ENCODE data around the gene RELL2.

The RELL2 gene

GRCh38 chr5:141649056-141649688 is 12.4 kb downstream of the RELL2 start:
- DNase-seq (ENCODE audit: low read depth, low spot score) = no peak

- no peak for DNase-seq (ENCODE audit: low read depth, low spot score)
Measured at GRCh38 chr5:141649972-141650371, 13.2 kb downstream of the RELL2 start.

DNA sequence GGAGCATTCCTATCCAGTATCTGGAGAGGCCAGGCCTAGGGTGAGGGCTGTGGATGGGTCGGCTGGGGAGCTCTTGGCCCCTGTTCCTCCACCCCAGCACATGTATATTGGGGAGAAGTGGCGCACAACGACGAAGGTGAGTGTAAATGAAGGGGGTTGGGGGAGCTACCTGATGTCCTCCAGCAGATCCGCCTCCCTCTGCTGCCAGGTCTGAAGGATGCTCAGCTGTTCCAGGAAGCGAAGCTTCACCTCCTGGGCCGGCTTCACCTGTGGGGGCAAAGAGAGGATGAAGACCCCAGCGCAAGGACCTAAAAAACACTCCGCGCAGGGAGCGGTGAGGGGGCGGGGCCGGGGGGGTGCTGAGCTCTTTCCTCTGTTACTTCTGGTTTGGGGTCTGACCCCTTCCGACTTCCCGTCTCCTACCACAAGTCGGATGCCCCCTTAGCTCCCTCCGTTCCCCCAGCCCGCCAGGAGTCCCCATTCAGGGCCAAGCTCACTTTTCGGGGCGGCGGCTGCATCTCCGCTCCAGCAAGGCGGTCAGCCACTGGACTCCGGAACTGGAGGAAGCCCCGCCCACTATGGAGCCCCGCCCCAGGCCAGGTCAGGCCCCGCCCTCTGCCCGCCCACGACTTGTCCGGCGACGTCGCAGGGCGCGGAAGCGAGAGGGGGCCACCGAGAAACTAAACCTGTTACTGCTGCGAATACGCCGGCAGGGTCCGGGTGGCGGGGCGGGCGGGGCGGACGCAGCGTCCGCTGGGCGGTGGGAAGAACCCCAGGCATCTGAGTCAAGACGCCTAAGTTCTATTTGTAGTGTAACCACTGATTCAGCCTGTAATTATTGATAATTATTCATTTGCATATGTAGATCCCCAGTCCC is 14.3 kb downstream of the RELL2 start, which contains the start of gene FCHSD1:
Gene FCHSD1, minus strand, starts transcription at position 568 of the 877 bp plus-strand sequence. Its CDS starts 50 bp downstream, at position 518.
- DNase-seq (ENCODE audit: low read depth, low spot score) = peak; percentile 54

DNA sequence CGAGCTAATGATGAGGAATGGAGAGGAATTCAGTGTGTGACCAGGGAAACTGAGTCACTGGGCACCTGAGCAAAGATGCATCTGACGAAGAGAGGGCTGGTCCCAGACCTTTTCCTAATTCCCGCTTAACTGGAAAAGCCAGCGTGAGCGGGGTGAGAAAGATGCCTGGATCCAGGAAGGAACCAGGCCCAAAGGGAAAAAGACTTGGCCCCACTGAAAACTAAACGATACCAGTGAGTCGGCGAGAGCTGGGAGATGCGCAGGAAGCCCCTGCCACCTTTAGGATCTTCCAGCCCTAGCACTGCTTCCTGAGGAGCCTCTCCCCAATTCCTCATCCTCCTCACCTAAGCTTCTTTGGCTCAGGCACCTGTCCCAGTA is 14.9 kb downstream of the RELL2 start:
- no peak for DNase-seq (ENCODE audit: low read depth, low spot score)

DNA sequence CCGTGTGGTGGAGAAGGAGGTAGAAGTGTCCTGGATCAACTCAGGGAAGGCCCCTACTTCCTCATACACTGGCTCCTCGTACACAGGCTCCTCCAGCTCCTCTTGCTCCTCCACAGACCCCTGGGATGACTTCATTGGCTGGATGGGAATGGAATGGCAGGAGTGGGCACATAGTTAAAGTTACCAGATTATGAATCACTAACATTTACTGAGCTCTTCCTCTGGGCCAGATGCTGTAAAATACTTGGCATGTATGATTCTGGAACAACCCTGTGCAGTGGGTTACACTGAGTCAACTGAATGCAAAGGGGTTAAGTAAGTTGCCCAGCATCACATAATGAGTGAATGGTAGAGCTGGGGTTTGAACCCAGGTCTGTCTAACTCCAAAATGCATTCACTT is 17.5 kb downstream of the RELL2 start:
- DNase-seq (ENCODE audit: low read depth, low spot score) = no peak

DNA sequence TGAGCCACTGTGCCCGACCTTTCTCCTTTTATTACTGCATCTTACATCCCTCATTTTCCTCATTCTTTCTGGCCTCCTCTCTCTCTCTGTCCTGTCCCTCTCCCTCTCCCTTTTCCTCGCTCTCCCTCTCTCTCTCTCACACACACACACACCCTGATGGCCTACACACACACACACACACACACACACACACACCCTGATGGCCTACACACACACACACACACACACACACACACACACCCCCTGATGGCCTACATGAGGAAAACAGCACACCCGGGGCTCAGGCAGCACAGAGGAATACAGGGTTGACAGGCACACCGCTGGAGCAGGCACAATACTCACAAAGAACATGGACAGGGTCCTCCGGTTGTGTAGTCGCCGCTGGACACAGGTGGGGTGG is 18.2 kb downstream of the RELL2 start:
- no peak for DNase-seq (ENCODE audit: low read depth, low spot score)

DNA sequence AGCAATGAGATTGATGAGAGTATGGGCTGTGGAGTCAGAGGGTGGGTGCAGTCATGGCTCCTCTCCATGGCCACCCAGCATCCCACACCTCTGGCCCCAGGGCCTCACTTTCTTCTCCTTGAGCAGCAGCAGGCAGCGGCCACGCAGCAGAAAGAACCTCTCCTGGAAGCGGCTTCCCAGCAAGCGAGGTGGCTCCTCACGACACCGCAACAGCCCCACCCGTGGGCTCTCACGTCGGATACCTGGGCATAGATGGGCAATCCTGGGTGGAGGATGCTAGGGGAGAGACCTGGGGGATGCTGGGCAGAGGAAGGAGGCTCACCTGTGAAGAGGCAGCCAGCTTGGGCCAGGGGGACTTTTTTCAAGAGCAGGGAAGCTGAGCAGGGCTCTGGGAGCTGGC is 19.6 kb downstream of the RELL2 start:
- no peak for DNase-seq (ENCODE audit: low read depth, low spot score)

GRCh38 chr5:141657404-141657803 is 20.6 kb downstream of the RELL2 start:
- DNase-seq (ENCODE audit: low read depth, low spot score) = no peak

DNA sequence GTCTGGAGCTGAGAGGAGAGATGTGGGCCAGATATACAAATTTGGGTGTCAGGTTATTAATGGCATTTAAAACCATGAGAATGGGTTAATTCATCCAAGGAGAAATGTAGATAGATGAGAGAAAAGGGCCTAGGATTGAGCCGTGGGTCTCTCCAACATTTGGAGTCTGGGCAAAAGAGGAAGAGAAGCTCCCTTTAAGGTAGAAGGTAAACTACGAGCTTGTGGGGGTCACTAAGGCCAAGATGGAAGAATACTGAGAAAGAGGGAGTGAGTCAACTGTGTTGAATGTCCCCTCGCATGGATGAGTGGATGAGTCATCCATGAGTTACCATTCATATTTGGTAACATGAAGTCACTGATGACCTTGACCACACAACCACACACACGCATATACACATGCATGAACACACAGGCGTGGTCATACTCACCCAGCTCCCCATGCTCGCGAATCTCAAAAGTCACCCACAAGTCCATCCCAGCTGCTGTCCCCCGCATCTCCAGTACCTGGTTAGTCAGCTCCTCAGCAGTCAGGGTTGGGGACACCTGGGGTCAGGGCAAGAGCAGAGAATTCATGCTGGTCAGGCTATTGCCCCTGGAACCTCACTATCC is 21.2 kb downstream of the RELL2 start:
- DNase-seq (ENCODE audit: low read depth, low spot score) = no peak

DNA sequence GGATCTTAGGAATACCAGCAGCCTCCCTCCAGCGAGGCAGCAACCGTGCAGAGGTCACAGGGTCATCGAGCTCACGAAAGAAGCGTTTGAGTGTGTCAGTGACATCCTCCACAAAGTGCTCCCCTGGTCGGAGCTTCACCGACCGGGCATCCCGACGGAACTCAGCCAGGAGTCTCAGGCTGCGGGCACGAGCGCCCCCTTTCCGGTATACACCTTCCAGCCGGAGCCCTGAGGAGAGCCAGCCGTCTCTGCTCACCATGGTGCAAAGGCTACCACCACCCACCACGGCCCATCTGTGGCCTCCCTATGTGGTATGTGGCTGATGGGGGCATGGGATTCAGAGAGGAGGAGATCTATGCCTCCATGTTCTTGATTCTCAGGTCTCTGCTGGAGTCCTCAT is 25.2 kb downstream of the RELL2 start:
- DNase-seq (ENCODE audit: low read depth, low spot score) = no peak

DNA sequence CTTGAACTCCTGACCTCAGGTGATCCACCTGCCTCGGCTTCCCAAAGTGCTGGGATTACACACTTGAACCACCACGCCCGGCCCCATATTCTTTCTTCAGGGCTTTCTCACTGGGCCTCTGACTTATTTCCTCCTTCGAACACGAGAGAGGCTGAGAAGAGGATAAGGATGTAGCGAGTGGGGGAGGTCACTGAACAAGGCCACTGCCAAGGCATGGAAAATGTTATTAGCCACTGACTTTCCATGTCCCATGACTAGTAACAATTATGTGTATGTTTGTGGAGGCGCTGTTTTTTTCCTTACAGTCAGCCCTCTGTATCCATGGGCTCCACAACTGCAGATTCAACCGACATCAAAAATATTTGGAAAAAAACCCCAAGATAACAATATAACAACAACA is 26.7 kb downstream of the RELL2 start:
- no peak for DNase-seq (ENCODE audit: low read depth, low spot score)

DNA sequence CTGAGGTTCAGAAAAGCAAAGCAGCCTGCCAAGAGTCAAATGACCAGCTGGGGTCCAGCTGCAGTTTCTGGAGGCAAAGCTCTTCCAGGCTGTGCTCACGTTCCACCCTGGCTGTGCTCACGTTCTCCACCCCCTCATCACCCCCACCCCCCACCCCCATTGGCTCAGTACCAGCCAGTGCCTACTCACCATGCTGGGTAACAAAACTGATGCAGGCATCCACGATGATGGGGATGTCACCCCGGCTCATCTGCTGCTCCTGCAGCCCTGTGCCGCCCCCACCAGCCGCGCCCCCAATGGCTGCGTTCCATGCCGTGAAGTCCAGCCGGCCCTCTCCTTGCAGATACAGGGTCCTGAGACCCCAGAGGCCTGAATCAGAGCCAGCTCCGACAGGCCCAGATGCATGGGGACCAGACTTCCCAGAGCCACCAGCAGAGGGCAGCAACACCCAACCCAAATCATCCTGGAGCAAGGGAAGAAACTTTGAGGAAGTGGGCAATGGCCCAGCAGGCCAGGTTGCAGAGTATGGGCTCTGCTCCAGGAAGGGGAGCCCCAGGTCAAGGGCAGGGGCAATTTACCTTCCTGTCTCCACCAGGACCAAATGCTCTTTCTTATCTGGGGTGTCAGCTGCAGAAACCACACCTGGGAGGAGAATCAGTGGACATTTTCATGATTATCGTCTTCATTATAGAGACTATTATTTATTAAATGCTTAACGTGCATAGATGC is 28.1 kb downstream of the RELL2 start:
- DNase-seq (ENCODE audit: low read depth, low spot score) = peak; percentile 32

- no peak for DNase-seq (ENCODE audit: low read depth, low spot score)
Measured at GRCh38 chr5:141665995-141666940, 29.5 kb downstream of the RELL2 start.

DNA sequence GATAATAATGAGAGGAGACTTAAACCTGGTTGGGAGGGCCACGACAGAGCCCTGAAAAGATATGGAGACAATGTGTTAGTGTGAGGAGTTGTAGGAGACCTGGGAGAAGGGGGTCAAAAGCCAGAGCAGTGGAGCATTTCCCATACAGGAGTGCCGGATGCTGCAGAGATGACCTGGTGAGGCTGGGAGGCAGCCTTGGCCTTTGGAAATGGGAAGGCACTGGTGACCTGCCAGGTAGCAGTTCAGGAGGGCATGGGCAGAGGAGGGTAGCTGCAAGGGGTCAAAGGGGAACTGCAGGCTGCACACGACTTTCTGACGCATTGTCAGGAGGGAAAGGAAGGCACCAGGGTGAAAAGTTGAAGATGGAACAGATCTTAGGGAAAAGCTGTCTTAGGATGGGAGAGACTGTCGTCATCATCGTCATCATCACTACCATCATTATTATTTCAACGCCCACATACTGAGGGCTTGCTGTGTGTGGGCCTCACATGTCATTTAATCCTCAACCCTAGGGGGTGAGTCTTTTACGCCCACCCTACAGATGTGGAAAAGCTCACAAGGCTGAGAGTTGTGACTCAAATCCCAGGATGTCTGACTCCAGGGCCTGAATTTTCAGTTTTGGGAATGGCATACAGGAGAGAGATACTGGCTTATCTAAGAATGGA is 31.9 kb downstream of the RELL2 start:
- DNase-seq (ENCODE audit: low read depth, low spot score) = no peak

DNA sequence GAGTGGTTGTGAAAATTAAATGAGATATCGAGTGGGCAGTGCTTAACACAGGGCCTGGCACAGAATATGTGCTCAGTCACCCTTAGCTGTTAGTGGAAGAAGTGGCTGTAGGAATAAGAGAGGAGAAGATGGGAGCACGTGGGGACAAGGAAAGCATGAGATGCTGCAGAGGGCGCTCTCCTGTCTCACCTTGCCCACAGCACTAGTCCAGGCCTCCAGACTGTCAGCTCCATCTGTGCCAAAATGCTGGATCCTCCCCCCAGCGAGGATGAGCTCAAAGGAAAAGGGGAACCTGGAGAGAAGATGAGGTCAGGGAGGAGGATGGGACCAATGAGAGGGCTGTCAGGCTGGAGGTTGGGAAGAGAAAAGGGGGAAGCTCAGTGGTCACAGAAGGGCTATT is 32.7 kb downstream of the RELL2 start:
- no peak for DNase-seq (ENCODE audit: low read depth, low spot score)

- no peak for DNase-seq (ENCODE audit: low read depth, low spot score)
Measured at GRCh38 chr5:141672071-141672840, 35.5 kb downstream of the RELL2 start.

DNA sequence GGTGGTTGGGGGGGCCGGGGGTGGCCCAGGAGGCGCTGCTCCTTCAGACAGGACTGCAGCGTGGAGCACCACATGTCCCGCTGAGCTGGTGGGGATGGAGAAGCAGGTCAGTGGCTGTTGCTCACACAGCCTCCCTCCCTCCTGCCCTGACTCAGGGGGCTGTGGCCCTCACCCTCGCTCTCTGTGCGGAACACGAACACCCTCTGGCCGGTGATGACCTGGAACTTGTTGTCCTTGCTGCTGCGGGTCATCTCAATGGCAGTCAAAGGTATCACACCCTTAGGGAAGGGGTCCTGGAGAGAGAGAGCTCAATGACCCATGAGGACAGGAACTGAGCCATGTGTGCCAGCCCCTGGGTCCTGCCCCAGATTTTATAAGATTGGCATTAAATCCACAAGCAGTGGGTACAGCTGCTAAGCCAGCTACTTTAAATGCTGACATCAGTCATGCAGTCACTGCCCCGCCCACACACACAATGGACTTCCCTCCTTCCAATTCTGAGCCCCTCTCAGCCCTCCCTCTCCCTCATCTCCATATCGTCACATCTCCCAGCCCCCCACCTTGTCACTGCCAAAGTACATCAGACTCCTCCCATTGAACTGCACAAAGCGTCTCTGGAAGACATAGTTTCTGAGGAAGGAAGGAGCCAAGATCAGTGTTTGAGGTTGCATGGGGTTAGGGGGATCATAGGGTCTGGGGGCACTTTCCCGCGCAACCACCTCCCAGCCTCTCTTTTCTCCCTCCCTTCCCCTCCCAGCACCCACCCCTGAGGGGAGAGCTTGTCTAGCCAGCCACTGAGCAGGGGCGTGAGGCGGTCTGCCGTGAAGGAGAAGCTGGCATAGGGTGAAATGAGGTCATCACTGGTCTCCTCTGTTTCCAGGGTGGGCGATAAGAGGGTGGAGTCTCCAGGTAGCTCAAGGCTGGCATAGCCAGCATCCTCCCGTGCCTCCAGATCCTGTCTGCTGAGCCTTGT is 36.3 kb downstream of the RELL2 start:
- DNase-seq (ENCODE audit: low read depth, low spot score) = no peak

DNA sequence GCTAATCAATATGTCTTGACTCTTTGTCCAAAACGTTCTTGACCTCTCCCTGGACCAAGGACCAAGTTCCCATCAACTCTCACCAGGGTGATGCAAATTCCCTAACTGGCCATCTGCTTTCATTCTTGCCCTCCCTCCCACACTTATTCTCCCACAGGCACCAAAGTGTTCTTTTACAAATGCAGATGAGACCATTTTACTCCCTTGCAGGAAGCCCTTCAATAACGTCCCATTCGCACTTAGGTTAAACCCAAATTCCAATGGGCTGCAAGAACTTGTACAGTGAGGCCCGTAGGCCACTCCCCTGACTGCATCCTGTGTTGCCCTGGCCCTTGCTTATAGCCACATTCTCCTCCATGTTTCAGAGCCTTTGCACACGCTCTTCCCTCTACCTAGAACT is 38.0 kb downstream of the RELL2 start:
- no peak for DNase-seq (ENCODE audit: low read depth, low spot score)

Measured in activated naive CD8-positive, alpha-beta T cell treated with anti-CD3 and anti-CD28 coated beads, Interleukin-2, amount 50 U/mL, for 16 hours (primary cell).